GM12864 (cell line): Measurements from ENCODE around the gene C3orf20.

Source experiments
- DNase-seq: peaks from one replicate; pipeline ENCODE4 v3.0.0-alpha.2; 2011; ENCODE audit warnings: low read depth
- H3K4me3 ChIP-seq: 2 replicates; pipeline ENCODE4 v1.5.1; 2011; ENCODE audit warnings: mild to moderate bottlenecking, low read depth, low read length, control low read depth
- TF ChIP-seq, protein P1 (sequence below): IDR thresholded peaks from 2 replicates; pipeline ENCODE4 v1.5.1; 2011; ENCODE audit warnings: low read depth, mild to moderate bottlenecking, moderate library complexity, low read length, control low read depth, inconsistent platforms; ENCODE audit errors: missing control alignments

The C3orf20 gene

DNA sequence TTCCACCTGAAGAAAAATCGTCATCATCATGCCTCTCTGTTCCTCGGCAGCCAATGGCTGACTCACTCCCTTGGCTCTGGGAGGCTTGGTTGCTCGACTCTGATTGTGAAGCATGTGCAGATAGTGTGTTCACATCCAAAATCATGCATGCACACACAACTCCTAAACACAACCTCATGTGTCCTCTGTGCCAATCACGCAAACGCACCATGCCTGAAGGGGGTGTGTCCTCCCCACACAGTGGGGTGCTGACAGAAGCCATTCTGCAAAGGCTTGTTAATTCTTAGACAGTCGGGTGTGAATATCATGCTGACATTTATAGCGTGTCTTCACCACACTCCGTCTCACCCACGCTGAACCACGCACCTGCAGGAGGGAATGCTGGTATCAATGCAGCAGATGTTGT is 34.8 kb upstream of the C3orf20 start:
- DNase-seq: no peak
- no peak overlapping the region for H3K4me3 ChIP-seq
- TF ChIP-seq, protein P1, sequence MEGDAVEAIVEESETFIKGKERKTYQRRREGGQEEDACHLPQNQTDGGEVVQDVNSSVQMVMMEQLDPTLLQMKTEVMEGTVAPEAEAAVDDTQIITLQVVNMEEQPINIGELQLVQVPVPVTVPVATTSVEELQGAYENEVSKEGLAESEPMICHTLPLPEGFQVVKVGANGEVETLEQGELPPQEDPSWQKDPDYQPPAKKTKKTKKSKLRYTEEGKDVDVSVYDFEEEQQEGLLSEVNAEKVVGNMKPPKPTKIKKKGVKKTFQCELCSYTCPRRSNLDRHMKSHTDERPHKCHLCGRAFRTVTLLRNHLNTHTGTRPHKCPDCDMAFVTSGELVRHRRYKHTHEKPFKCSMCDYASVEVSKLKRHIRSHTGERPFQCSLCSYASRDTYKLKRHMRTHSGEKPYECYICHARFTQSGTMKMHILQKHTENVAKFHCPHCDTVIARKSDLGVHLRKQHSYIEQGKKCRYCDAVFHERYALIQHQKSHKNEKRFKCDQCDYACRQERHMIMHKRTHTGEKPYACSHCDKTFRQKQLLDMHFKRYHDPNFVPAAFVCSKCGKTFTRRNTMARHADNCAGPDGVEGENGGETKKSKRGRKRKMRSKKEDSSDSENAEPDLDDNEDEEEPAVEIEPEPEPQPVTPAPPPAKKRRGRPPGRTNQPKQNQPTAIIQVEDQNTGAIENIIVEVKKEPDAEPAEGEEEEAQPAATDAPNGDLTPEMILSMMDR: no peak

- no peak overlapping the region for H3K4me3 ChIP-seq
- TF ChIP-seq, protein P1: no peak
- no peak for DNase-seq
Measured at GRCh38 chr3:14640734-14641133, 34.2 kb upstream of the C3orf20 start.

GRCh38 chr3:14641346-14641745 is 33.6 kb upstream of the C3orf20 start:
- no peak overlapping the region for H3K4me3 ChIP-seq
- TF ChIP-seq, protein P1: no peak
- DNase-seq: no peak

DNA sequence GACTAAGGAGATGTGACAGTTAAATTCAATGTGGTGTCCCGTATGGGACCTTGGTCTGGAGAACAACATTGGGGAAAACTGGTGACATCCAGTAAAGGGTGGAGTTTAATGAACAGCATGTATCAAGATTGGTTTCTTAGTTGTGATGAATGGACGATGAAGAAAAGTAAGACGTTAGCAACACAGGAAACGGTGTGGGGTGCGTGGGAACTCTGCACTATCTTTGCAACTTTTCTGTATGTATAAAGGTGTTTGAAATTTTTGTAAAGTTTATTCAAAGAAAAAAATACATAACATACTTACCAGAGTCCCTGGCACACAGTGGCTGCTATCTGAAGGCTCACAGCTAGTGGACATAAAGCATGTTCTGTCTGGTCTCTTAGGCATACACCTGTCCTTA is 29.5 kb upstream of the C3orf20 start:
- H3K4me3 ChIP-seq: no peak overlapping the region
- no peak for DNase-seq
- TF ChIP-seq, protein P1: no peak

DNA sequence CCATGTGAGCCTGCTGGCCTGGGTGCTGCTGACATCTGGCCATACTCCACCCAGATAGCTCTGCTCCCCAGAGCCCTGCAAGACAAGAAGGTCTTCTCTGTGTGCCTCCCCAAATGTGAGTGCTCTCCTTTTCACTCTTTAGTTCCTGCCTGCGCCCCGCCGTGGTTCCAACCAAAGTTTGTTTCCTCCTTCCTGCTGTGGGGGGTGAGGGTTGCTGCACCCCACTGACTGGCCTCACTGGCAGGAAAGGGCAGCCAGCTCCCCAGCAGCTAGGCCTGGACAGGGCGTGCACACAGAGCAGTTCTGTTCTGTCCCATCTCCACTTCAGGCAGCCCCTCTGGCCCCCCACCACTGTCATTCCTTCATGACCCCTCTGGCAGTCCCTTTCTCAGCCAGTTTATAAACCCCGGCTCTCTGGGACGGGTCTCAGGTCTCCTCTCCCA is 28.8 kb upstream of the C3orf20 start:
- no peak for DNase-seq
- H3K4me3 ChIP-seq: no peak overlapping the region
- TF ChIP-seq, protein P1: no peak

DNA sequence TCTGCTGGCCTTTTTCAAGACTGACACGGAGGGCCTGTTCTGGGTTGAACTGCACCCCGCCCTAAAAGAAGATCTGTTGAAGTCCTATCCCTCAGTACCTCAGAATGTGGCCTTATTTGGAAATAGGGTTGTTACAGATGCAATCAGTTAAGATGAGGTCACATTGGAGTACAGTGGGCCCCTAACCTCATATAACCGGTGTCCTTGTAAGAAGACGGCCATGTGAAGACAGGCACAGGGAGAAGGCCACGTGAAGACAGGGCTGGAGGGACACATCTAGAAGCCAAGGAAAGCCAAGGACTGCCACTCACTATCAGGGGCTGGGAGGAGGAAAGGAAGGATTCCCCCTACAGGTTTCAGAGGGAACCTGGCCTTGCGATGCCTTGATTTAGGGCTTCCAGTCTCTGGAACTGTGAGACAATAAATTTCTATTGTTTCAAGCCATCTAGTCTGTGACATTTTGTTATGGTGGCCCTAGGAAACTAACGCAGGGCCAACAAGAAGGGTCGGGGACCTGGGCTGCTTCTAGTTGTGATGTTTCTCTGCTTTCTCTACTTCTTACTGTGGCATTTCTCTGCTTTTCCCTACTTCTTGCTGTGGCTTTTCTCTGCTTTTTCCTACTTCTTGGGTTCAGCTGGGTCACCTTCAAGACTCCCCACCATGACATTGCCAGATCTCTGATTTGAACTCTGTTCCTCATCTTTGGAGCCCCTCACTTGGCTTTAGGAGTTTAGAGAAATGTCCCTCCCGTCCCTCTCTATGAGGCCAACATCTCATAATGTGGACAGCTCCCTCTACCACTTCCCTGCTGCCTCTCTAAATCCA is 28.1 kb upstream of the C3orf20 start:
- TF ChIP-seq, protein P1: no peak
- DNase-seq: no peak

More for the DNA sequence above, 28.1 kb upstream of the C3orf20 start:
- no peak overlapping the region for H3K4me3 ChIP-seq
